Amygdala (tissue), 56 donors: ENCODE results near the gene TBL1XR1.

Experiments used
- DNase-seq, 56 donors: peaks; one replicate each; lab custom pipeline; 2025; lab: John Stamatoyannopoulos, UW

TBL1XR1 gene

DNA sequence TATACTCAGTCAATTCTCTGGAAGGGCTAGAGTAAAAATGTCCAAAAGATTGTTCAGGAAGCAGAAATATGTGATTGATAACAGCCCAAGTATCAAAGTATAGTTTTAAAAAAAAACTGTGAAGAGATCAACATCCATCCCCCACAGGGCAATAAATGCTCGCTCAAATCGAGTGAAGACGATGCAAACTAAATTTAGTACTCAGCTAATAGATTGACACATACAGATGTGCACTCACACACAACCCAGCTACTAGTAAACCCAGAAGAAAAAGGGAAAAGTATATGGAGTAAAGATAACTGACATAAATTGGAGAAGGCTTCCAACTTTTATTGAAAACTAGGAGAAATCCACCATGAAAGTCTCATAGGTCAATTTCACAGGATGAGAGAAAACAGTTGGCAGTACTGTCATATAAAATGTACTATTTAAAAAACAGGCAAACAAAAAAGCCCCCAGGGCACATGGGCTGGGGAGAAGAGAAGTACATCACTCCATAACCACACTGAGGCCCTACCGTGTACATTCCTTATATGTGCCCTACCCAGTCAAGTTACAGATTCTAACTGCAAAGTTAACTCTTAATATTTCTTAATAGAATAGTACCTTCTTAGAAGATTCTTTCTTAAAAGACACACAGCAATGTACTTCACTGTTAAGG lies 125.7 kb downstream of the TBL1XR1 start:
- no peak for DNase-seq

GRCh38 chr3:177069514-177070329 lies 127.6 kb downstream of the TBL1XR1 start:
- no peak for DNase-seq

GRCh38 chr3:177068967-177069366 lies 128.3 kb downstream of the TBL1XR1 start:
- no peak for DNase-seq

GRCh38 chr3:177066068-177066467 lies 131.2 kb downstream of the TBL1XR1 start:
- no peak for DNase-seq

GRCh38 chr3:177065285-177066033 lies 131.8 kb downstream of the TBL1XR1 start:
- DNase-seq = no peak

DNA sequence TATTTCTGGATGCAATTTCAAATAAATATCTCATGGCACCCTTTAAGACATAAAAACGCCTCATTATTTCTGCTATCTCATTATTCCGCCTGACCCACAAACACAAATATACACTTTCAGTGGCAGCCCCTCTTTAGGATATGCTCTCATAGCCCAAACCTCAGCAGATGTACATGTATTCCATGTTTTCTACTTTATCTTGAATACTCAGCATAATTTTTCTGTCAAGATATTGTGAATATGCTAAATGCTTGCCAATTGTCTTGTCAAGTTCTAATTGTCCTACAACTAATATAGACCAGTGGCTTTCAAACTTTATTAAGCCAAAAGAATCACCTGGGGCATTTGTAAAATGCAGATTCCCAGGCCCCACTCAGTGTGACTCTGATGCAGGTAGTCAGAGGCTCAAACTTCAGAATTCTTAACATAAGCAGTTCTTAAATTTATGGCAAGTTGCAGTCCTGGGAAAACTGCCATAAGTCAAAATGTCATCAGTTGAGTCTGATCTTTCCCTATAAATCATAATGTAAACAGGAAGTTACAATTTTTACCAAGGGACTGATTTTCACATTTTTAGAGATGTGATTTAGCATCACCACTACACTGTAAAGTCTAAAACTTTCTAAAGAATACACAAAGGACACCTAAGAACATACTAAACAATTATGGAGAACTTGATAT lies 135.1 kb downstream of the TBL1XR1 start:
- no peak for DNase-seq

- DNase-seq = no peak
Observed at GRCh38 chr3:177061369-177061768, 135.9 kb downstream of the TBL1XR1 start.

DNA sequence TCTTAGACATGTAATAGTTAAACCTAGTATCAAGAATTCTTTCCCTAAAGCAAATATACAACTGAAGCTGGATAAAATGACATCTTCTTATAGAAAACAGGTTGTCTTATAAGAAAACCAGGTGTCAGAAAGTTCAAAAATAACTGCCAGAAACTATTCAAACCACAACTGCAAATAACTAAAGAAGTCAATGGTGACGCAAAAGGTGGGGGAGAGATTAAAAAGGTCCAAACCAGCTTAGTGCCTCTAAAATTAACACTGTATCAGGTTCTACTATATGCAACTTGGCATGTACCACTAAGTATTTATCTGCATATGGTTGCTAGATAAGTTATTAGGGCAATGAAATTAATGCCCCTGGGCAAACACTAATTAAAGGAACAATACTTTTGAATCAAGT lies 136.8 kb downstream of the TBL1XR1 start:
- no peak for DNase-seq

- DNase-seq = no peak
Observed at GRCh38 chr3:177058648-177059047, 138.6 kb downstream of the TBL1XR1 start.

- DNase-seq = peak in 1 of 56 donors; percentile 2
Observed at GRCh38 chr3:177057768-177058167, 139.5 kb downstream of the TBL1XR1 start.

GRCh38 chr3:177056927-177057326 lies 140.4 kb downstream of the TBL1XR1 start:
- no peak for DNase-seq

GRCh38 chr3:177055605-177056571 lies 141.4 kb downstream of the TBL1XR1 start:
- DNase-seq = no peak

DNA sequence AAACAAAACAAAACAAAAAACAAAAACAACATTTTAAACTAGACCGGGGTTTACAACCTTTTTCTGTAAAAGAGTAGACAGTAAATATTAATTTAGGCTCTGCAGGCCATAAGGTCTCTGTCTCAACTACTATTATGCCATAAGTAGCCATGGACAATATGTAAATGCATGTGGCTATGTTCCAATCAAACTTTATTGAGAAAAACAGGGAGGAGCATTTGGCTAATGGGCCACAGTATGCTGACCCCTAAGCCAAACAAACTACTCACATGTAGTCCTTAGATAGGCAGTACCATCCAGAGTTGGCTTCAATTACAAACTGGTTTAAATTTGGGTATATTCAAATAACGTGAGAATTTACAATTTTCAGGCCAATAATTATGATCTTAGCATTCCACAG lies 144.2 kb downstream of the TBL1XR1 start:
- no peak for DNase-seq

DNA sequence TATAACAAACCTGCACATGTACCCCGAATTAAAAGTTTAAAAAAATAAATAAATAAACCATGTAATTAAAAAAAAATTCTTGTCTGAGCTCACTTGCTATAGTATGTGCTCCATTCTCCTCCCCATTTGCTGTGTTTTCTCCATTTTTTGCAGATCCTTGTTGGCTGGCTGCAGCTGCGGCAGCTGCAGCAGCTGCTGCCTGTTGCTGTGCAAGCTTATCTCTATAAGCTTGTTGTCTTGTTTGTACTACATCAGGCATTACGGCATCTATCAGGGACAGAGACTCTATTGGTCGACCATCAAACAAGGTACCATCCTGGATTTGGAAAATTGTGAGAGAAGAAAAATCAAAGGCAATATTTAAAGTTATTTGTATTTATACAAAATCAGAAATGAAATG lies 145.9 kb downstream of the TBL1XR1 start:
- DNase-seq = peak in 26 of 56 donors; percentile 4 to 65 (median 22)

DNA sequence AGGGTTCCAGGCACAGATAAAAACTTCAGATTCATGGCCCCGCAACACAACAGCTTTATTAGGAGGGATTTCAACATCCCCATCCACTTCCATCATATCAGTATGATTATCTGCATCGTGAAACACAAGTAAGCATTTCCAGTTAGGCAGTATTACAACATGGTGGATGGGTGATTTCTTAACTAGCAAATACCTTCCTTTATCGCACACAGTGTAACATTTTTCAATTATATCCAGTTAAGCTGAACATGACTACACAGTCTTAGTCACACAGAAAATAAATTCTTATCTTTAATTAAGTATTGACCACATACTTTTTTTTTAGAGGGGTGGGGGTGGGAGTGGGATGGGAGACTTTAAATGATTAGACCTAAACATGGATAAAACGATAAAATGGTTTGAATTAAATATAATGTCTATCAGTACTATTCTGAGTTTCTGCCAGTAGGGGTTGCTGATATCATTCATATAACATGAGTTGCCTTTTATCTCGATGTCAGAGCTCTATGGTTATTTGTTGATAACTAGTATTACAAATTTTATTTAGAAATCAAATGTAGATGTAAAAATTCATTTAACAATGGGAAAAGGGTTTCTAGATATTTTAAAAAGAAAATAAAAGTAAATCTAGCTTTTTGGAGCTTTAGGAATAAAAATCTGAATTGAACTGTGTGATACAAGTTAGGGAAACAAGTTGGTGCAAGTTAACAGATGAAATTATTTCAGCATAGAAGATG lies 146.6 kb downstream of the TBL1XR1 start:
- peak in 1 of 56 donors; percentile 37 for DNase-seq

DNA sequence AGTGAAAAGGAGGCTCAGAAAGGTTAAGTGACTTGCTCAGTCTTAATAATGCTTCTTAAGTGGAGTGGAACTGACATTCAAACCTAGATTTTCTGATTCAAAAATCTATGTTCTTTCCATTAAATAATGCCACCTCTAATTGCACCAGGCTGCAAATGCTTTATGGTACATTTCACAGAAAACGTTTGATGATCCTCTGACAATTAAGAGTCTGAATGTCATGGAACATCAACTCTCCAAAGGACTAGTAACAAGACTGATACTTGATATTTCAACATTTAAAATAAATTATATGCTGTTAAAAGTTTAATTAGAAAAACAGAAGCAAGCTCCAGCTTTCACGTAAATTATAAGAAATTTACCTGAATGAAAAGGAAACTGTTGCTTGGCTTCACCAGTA lies 151.5 kb downstream of the TBL1XR1 start:
- DNase-seq = no peak

GRCh38 chr3:177045222-177045621 lies 152.1 kb downstream of the TBL1XR1 start:
- no peak for DNase-seq

DNA sequence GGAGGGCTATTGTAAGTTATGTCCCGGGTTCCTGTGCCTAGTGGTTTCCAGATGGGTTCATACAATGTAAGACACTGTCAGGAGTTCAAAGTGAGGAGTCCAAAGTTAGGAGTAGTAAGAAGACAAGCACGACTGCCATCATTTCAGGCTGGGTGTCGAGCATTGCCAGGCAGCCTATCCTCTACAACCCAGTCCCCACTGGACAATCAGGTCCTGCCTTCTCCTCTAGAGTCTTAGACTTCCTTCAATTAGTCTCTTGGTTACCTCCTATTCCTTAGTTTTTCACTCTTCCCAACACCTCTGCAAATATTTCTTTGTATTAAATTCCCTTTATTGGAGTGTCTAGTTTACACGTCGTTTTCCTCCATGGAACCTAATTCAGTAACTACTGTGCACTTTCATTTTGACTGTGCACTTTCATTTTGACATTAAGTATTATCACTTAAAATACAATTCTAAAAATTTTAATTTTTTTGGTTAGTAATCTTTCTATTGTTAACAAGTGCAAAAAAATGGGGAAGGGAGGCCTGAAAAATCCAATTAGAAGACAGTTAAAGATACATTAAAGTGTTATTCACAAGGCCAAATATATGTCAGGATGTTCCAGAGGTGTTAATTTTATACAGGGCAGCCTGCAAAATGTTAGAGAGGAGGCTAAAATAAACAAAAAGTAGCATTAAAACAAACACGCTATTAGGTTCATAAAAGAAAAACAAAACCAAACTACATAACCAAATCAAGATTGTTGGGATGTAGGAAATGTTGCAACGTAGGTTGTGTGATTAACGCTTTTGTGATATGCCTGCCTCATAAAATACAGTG lies 155.3 kb downstream of the TBL1XR1 start:
- no peak for DNase-seq
